SU-DHL-6 (cell line): ENCODE results near the gene VARS1.

Experiments
- H2AFZ ChIP-seq: fragments of 200-600 bp; sonication (generic); 2 replicates; pipeline ENCODE4 v1.6.1; 2014; ENCODE audit warnings: low read depth, mild to moderate bottlenecking, moderate library complexity, mixed read lengths, antibody characterized with exemption, low read length; ENCODE audit not compliant: severe bottlenecking
- H3F3A ChIP-seq: fragments of 200-600 bp; shearing (Covaris generic); 2 replicates; pipeline ENCODE4 v1.6.0; 2016; ENCODE audit warnings: antibody characterized with exemption, mild to moderate bottlenecking; ENCODE audit not compliant: insufficient read depth
- H3K27ac ChIP-seq: fragments of 200-600 bp; sonication (generic); 2 replicates; pipeline ENCODE4 v1.5.1; 2016; ENCODE audit warnings: low read depth, mild to moderate bottlenecking, low read length, moderate library complexity, mixed read lengths
- H3K27me3 ChIP-seq: fragments of 200-600 bp; sonication (generic), shearing (Covaris generic); 2 replicates; pipeline ENCODE4 v1.6.0; 2014; ENCODE audit warnings: mild to moderate bottlenecking, low read length
- H3K36me3 ChIP-seq: fragments of 200-600 bp; sonication (generic); 2 replicates; pipeline ENCODE4 v1.6.1; 2014; ENCODE audit warnings: mild to moderate bottlenecking, low read length, mixed read lengths
- H3K4me2 ChIP-seq: fragments of 300-600, 200-600 bp; shearing (Covaris generic), sonication (generic); 2 replicates; pipeline ENCODE4 v1.6.0; 2014; ENCODE audit warnings: low read length, low read depth, mild to moderate bottlenecking; ENCODE audit not compliant: poor library complexity, severe bottlenecking
- H3K4me3 ChIP-seq: fragments of 200-600 bp; sonication (generic); 2 replicates; pipeline ENCODE4 v1.5.1; 2014; ENCODE audit warnings: antibody characterized with exemption, low read length, mild to moderate bottlenecking, mixed read lengths; ENCODE audit not compliant: insufficient read depth, poor library complexity, severe bottlenecking
- H3K79me2 ChIP-seq: fragments of 200-600 bp; sonication (generic); 2 replicates; pipeline ENCODE4 v1.6.1; 2014; ENCODE audit warnings: mild to moderate bottlenecking, low read length, moderate library complexity; ENCODE audit not compliant: insufficient read depth
- H3K9ac ChIP-seq: fragments of 200-600 bp; sonication (generic); 2 replicates; pipeline ENCODE4 v1.7.0; 2014; ENCODE audit warnings: mild to moderate bottlenecking, low read length
- H3K9me2 ChIP-seq: fragments of 200-600 bp; sonication (generic); replicated peaks from 2 replicates; pipeline ENCODE4 v1.6.1; 2014; ENCODE audit warnings: low read length; ENCODE audit not compliant: insufficient read depth
- H3K9me3 ChIP-seq: fragments of 200-600 bp; sonication (generic); 2 replicates; pipeline ENCODE4 v1.6.1; 2014; ENCODE audit warnings: low read length, mixed read lengths; ENCODE audit not compliant: insufficient read depth
- H4K20me1 ChIP-seq: fragments of 200-600 bp; sonication (generic); 2 replicates; pipeline ENCODE4 v1.6.1; 2014; ENCODE audit warnings: low read depth, mild to moderate bottlenecking, antibody characterized with exemption, low read length, moderate library complexity, mixed read lengths
- CTCF ChIP-seq: fragments of 200-600 bp; sonication (generic); IDR thresholded peaks from one replicate; pipeline ENCODE4 v1.5.1; 2017; ENCODE audit warnings: antibody characterized with exemption, mild to moderate bottlenecking, low read length, moderate library complexity; ENCODE audit not compliant: insufficient read depth, poor library complexity, severe bottlenecking
- EZH2phosphoT487 ChIP-seq: fragments of 200-600 bp; sonication (generic), shearing (Covaris generic); conservative IDR thresholded peaks from 2 replicates; pipeline ENCODE4 v1.6.1; 2018; ENCODE audit warnings: mild to moderate bottlenecking, antibody characterized with exemption, low read length, moderate library complexity, mixed read lengths

Gene VARS1

GRCh38 chr6:31775633-31776484 lies 19.7 kb downstream of the VARS1 start:
- Histone ChIP-seq H3K27me3 (no peaks in the 10 kb centered on the region), H3F3A (no peaks in the 10 kb centered on the region; the same call in 1 of the 2 replicates), H3K9ac (no peak overlapping the region), H3K4me2 (no peak overlapping the region), H2AFZ (no peak overlapping the region), H3K4me3 (no peak overlapping the region), H3K36me3 (no peaks in the 10 kb centered on the region), H3K9me2 (no peaks in the 10 kb centered on the region), H4K20me1 (no peaks in the 10 kb centered on the region), H3K9me3 (no peaks in the 10 kb centered on the region), H3K79me2 (no peaks in the 10 kb centered on the region), H3K27ac (no peak overlapping the region)
- no peak for TF ChIP-seq CTCF
- no peak for TF ChIP-seq EZH2phosphoT487

DNA sequence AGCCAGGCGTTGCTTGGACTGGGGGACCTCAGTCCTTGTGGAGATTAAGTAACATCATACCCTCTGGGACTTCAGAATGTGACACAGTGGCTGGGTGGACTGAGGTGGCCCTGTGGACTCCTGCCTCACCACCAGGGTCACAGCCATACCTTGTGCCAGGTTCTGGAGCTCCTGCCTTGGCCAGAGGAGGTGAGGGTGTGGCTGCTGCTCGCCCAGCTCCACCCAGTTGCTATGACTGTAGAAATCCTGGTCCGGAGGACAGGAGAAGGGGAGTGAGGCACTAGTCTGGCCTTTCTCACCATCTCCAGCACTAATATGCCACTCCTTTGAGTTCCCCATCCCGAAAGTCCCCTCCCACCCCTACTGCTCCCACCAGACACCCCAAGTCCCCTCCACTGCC lies 20.4 kb downstream of the VARS1 start:
- H3K4me3 ChIP-seq, result no peak overlapping the region
- no peaks in the 10 kb centered on the region for H3K9me3 ChIP-seq
- H3K9me2 ChIP-seq, result no peaks in the 10 kb centered on the region
- H3K27me3 ChIP-seq, result no peaks in the 10 kb centered on the region
- TF ChIP-seq CTCF (no peak), EZH2phosphoT487 (no peak)
- H3K36me3 ChIP-seq, result no peaks in the 10 kb centered on the region
- no peak overlapping the region for H2AFZ ChIP-seq
- H3K9ac ChIP-seq, result no peak overlapping the region
- H4K20me1 ChIP-seq, result no peaks in the 10 kb centered on the region
- no peaks in the 10 kb centered on the region for H3K79me2 ChIP-seq
- H3F3A ChIP-seq, result no peaks in the 10 kb centered on the region; the same call in 1 of the 2 replicates
- no peak overlapping the region for H3K27ac ChIP-seq
- H3K4me2 ChIP-seq, result no peak overlapping the region

DNA sequence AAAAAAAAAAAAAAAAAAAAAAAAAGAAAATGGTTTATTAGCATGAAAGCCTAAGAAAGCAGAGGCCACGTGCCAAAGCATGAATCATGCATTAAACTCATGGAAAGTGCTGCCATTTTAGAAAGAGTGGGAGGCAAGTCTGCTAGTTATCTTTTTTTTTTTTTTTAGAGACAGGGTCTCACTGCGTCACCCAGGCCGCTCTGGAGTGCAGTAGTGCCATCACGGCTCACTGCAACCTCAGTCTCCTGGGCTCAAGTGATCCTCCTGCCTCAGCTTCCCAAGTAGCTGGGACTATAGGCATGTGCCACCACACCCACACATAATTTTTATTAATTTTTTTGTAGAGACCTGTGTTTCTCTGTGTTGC lies 23.6 kb downstream of the VARS1 start:
- no peaks in the 10 kb centered on the region for H3K79me2 ChIP-seq
- no peak for TF ChIP-seq EZH2phosphoT487
- no peak for TF ChIP-seq CTCF
- H3K36me3 ChIP-seq, result no peaks in the 10 kb centered on the region
- no peaks in the 10 kb centered on the region; the same call in 1 of the 2 replicates for H3F3A ChIP-seq
- no peak overlapping the region for H3K4me3 ChIP-seq
- H2AFZ ChIP-seq, result no peak overlapping the region
- no peaks in the 10 kb centered on the region for H3K27me3 ChIP-seq
- H3K9me3 ChIP-seq, result no peaks in the 10 kb centered on the region
- H3K9ac ChIP-seq, result no peak overlapping the region
- H3K27ac ChIP-seq, result no peak overlapping the region
- no peaks in the 10 kb centered on the region for H3K9me2 ChIP-seq
- no peaks in the 10 kb centered on the region for H4K20me1 ChIP-seq
- H3K4me2 ChIP-seq, result no peak overlapping the region
